ES-I3 (cell line): ENCODE data around the gene ATP6V1D.
A peak's percentile ranks its signal among the peaks of the same experiment; 100 is the strongest.

Experiments used
- H3K36me3 ChIP-seq: 2 replicates; pipeline ENCODE4 v1.6.1; 2013; ENCODE audit warnings: mild to moderate bottlenecking, low read length, control low read depth, moderate library complexity; ENCODE audit not compliant: insufficient read depth
- H3K4me1 ChIP-seq: 2 replicates; pipeline ENCODE4 v1.6.1; 2013; ENCODE audit warnings: mild to moderate bottlenecking, control low read depth, low read length; ENCODE audit not compliant: insufficient read depth
- H3K9ac ChIP-seq: 2 replicates; pipeline ENCODE4 v1.6.1; 2013; ENCODE audit warnings: low read depth, mild to moderate bottlenecking, low read length, moderate library complexity
- H3K9me3 ChIP-seq: 2 replicates; pipeline ENCODE4 v1.6.1; 2013; ENCODE audit warnings: mild to moderate bottlenecking, low read length, moderate library complexity; ENCODE audit not compliant: control insufficient read depth, insufficient read depth

Gene ATP6V1D

GRCh38 chr14:67389275-67389674 is 29.7 kb upstream of the ATP6V1D start:
- no peaks in the 10 kb centered on the region for H3K4me1 ChIP-seq
- H3K9ac ChIP-seq: no peak overlapping the region
- peaks cover 7% of the 10 kb centered on the region for H3K36me3 ChIP-seq
- H3K9me3 ChIP-seq: no peaks in the 10 kb centered on the region

- Histone ChIP-seq H3K4me1 (no peaks in the 10 kb centered on the region), H3K9me3 (no peaks in the 10 kb centered on the region), H3K36me3 (peaks cover 21% of the 10 kb centered on the region), H3K9ac (no peak overlapping the region)
Measured at GRCh38 chr14:67387195-67387594, 27.6 kb upstream of the ATP6V1D start.

- Histone ChIP-seq H3K9ac (no peak overlapping the region), H3K9me3 (no peaks in the 10 kb centered on the region), H3K36me3 (peaks cover 21% of the 10 kb centered on the region), H3K4me1 (no peaks in the 10 kb centered on the region)
Measured at GRCh38 chr14:67385618-67386017, 26.0 kb upstream of the ATP6V1D start.

GRCh38 chr14:67385120-67385519 is 25.5 kb upstream of the ATP6V1D start:
- H3K36me3 ChIP-seq: peaks cover 21% of the 10 kb centered on the region
- no peaks in the 10 kb centered on the region for H3K4me1 ChIP-seq
- no peak overlapping the region for H3K9ac ChIP-seq
- H3K9me3 ChIP-seq: no peaks in the 10 kb centered on the region

GRCh38 chr14:67377916-67378315 is 18.3 kb upstream of the ATP6V1D start:
- H3K9me3 ChIP-seq: no peaks in the 10 kb centered on the region
- H3K9ac ChIP-seq: no peak overlapping the region
- peaks cover 35% of the 10 kb centered on the region for H3K36me3 ChIP-seq
- H3K4me1 ChIP-seq: no peaks in the 10 kb centered on the region

- Histone ChIP-seq H3K9me3 (no peaks in the 10 kb centered on the region), H3K4me1 (no peaks in the 10 kb centered on the region), H3K9ac (no peak overlapping the region), H3K36me3 (peaks cover 23% of the 10 kb centered on the region)
Measured at GRCh38 chr14:67373347-67373746, 13.7 kb upstream of the ATP6V1D start.

- no peaks in the 10 kb centered on the region for H3K4me1 ChIP-seq
- no peaks in the 10 kb centered on the region for H3K9me3 ChIP-seq
- H3K9ac ChIP-seq: no peak overlapping the region
- H3K36me3 ChIP-seq: peaks cover 26% of the 10 kb centered on the region
Measured at GRCh38 chr14:67372833-67373232, 13.2 kb upstream of the ATP6V1D start.

- no peak overlapping the region for H3K9ac ChIP-seq
- no peaks in the 10 kb centered on the region for H3K9me3 ChIP-seq
- no peaks in the 10 kb centered on the region for H3K4me1 ChIP-seq
- peaks cover 21% of the 10 kb centered on the region for H3K36me3 ChIP-seq
Measured at GRCh38 chr14:67371247-67372148, 11.9 kb upstream of the ATP6V1D start.

GRCh38 chr14:67370830-67371229 is 11.2 kb upstream of the ATP6V1D start:
- Histone ChIP-seq H3K9me3 (no peaks in the 10 kb centered on the region), H3K4me1 (no peaks in the 10 kb centered on the region), H3K36me3 (peaks cover 24% of the 10 kb centered on the region), H3K9ac (no peak overlapping the region)

- Histone ChIP-seq H3K9ac (no peak overlapping the region), H3K4me1 (0 out of 2 replicates have a peak, but pooled peaks cover 5% of the 10 kb centered on the region), H3K36me3 (peaks cover 15% of the 10 kb centered on the region), H3K9me3 (no peaks in the 10 kb centered on the region)
Measured at GRCh38 chr14:67365476-67365875, 5.9 kb upstream of the ATP6V1D start.

GRCh38 chr14:67360470-67361206 is 1.0 kb upstream of the ATP6V1D start:
- H3K9me3 ChIP-seq: no peaks in the 10 kb centered on the region
- H3K36me3 ChIP-seq: no peaks in the 10 kb centered on the region
- H3K9ac ChIP-seq: peak overlapping the region; percentile 71
- 0 out of 2 replicates have a peak, but pooled peaks cover 5% of the 10 kb centered on the region for H3K4me1 ChIP-seq

- no peaks in the 10 kb centered on the region for H3K9me3 ChIP-seq
- H3K4me1 ChIP-seq: 0 out of 2 replicates have a peak, but pooled peaks cover 5% of the 10 kb centered on the region
- H3K9ac ChIP-seq: peak overlapping the region; percentile 71
- no peaks in the 10 kb centered on the region for H3K36me3 ChIP-seq
Measured at GRCh38 chr14:67358924-67359774, 455 bp downstream of the ATP6V1D start.

GRCh38 chr14:67357969-67358354 is 1.6 kb downstream of the ATP6V1D start:
- H3K4me1 ChIP-seq: 0 out of 2 replicates have a peak, but pooled peaks cover 5% of the 10 kb centered on the region
- no peaks in the 10 kb centered on the region for H3K9me3 ChIP-seq
- no peaks in the 10 kb centered on the region for H3K36me3 ChIP-seq
- H3K9ac ChIP-seq: peak overlapping the region; percentile 71; the same call in 1 of the 2 replicates
